Sigmoid colon (tissue), 7 donors: ENCODE data around the gene BLCAP. TPM values are rescaled to one million over a fixed set of nuclear protein-coding genes. Genes with fewer than 3 reads are reported as not detected.
"Not testable (repeated sequence)": the region's sequence is repeated elsewhere in the genome, so short reads cannot be mapped to it uniquely, and the experiment has no call there.

Source experiments
- DNase-seq: peaks from one replicate; pipeline ENCODE4 v3.0.0-alpha.2; 2019
- H3K27ac ChIP-seq, 4 donors: fragments of 200-600 bp; sonication (generic); one replicate each; pipeline ENCODE4 v1.5.1; 2016 to 2019; ENCODE audit warnings: mild to moderate bottlenecking in 1 of 4
- H3K27me3 ChIP-seq, 3 donors: fragments of 200-600 bp; sonication (generic); one replicate each; pipeline ENCODE4 v1.5.1; 2019; ENCODE audit warnings: mild to moderate bottlenecking in 1 of 3
- H3K36me3 ChIP-seq, 4 donors: fragments of 200-600 bp; sonication (generic); one replicate each; pipeline ENCODE4 v1.5.1; 2016 to 2019
- H3K4me1 ChIP-seq, 4 donors: fragments of 200-600 bp; sonication (generic); one replicate each; pipeline ENCODE4 v1.5.1; 2017 to 2019
- H3K4me3 ChIP-seq, 4 donors: fragments of 200-600 bp; sonication (generic); one replicate each; pipeline ENCODE4 v1.5.1; 2017 to 2019; ENCODE audit warnings: mild to moderate bottlenecking in 2 of 4, moderate library complexity in 1 of 4
- H3K9me3 ChIP-seq, 4 donors: fragments of 200-600 bp in 3 of 4; sonication (generic) in 3 of 4; one replicate each; pipeline versions ENCODE4 v1.5.1 to v1.6.1; 2013 to 2019
- CTCF ChIP-seq, 4 experiments: fragments of 450-650 bp in 3 of 4; fragments of 200-600 bp in 1 of 4; IDR thresholded peaks; one replicate each; pipeline ENCODE4 v1.5.1; 2016 to 2019; ENCODE audit warnings: antibody characterized with exemption in 4 of 4, mild to moderate bottlenecking in 3 of 4, moderate library complexity in 2 of 4
- EP300 ChIP-seq, 4 donors: sonication (generic); formaldehyde crosslinking; IDR thresholded peaks; one replicate each; pipeline ENCODE4 v1.6.1; 2017; ENCODE audit warnings: antibody characterized with exemption in 4 of 4
- POLR2A ChIP-seq, 2 donors: fragments of 450-650 bp; IDR thresholded peaks; one replicate each; pipeline ENCODE4 v1.6.1; 2016; ENCODE audit warnings: antibody characterized with exemption in 2 of 2, mild to moderate bottlenecking in 2 of 2, moderate library complexity in 2 of 2
- POLR2AphosphoS5 ChIP-seq, 4 donors: sonication (generic); formaldehyde crosslinking; IDR thresholded peaks; one replicate each; pipeline ENCODE4 v1.6.1; 2017; ENCODE audit warnings: antibody characterized with exemption in 4 of 4
- WGBS, 2 donors: extraction: QIAGEN DNeasy Blood & Tissue Kit; methylation state at CpG; one replicate each; pipeline ENCODE4 v1.1.7; 2013; 5-methylcytosine and 5-hydroxymethylcytosine counted together
- intact Hi-C: fragments of 100-400 bp; cut with DNase I; formaldehyde crosslinking; loops from one replicate; pipeline ENCODE4 v1.15.1; 2023
- polyA plus RNA-seq, 3 donors: library from polyadenylated mRNA; stranded (reverse); fragments of 200-250 nt; gene quantifications; one replicate each; pipeline ENCODE4 v1.2.3, GENCODE V29; 2013
- total RNA-seq, 4 donors: library from RNA; depleted of rRNA; stranded (reverse); fragments of >200 nt; gene quantifications; one replicate each; pipeline ENCODE4 v1.1.0, GENCODE V29; 2016
- donor health status: healthy with polysubstance abuse.
- donor health status: Bipolar disorder and iron deficiency.
- donor health status: healthy.

The BLCAP gene
- total and polyA plus RNA-seq, 7 donors: 40.2 to 68.7 (median 56.5) TPM

- no peaks in the 10 kb centered on the region for H3K4me1 ChIP-seq
- DNase-seq: no peak
- no peaks in the 10 kb centered on the region for H3K27me3 ChIP-seq
- intact Hi-C loops: no loop called here
- H3K4me3 ChIP-seq: no peak overlapping the region
- no peak for TF ChIP-seq CTCF (IDR thresholded peaks at IDR 0.05)
- no peak for TF ChIP-seq POLR2A (IDR thresholded peaks at IDR 0.05)
- TF ChIP-seq EP300 (IDR thresholded peaks at IDR 0.05): no peak
- no peak for TF ChIP-seq POLR2AphosphoS5 (IDR thresholded peaks at IDR 0.05)
- no peaks in the 10 kb centered on the region for H3K9me3 ChIP-seq
- no peaks in the 10 kb centered on the region for H3K36me3 ChIP-seq
- no peak overlapping the region for H3K27ac ChIP-seq
- 83 to 86% methylated on average over 7 of the region's 7 CpGs for WGBS, 2 donors
Measured at GRCh38 chr20:37471741-37472235, 55.9 kb downstream of the BLCAP start.

GRCh38 chr20:37470190-37470589 lies 57.5 kb downstream of the BLCAP start:
- WGBS, 2 donors: 89 to 93% methylated on average over 8 of the region's 8 CpGs
- H3K36me3 ChIP-seq, H3K27ac ChIP-seq, H3K9me3 ChIP-seq, H3K4me1 ChIP-seq, intact Hi-C loops, DNase-seq, H3K27me3 ChIP-seq, H3K4me3 ChIP-seq: not testable (repeated sequence)

- no peaks in the 10 kb centered on the region for H3K9me3 ChIP-seq
- H3K4me3 ChIP-seq: no peak overlapping the region
- intact Hi-C loops: no loop called here
- H3K36me3 ChIP-seq: no peaks in the 10 kb centered on the region
- no peaks in the 10 kb centered on the region for H3K4me1 ChIP-seq
- no peak for TF ChIP-seq POLR2AphosphoS5 (IDR thresholded peaks at IDR 0.05)
- TF ChIP-seq EP300 (IDR thresholded peaks at IDR 0.05): no peak
- no peak for TF ChIP-seq POLR2A (IDR thresholded peaks at IDR 0.05)
- no peak for TF ChIP-seq CTCF (IDR thresholded peaks at IDR 0.05)
- 89 to 93% methylated on average over 7 of the region's 7 CpGs for WGBS, 2 donors
- no peak for DNase-seq
- no peak overlapping the region for H3K27ac ChIP-seq
- no peaks in the 10 kb centered on the region for H3K27me3 ChIP-seq
Measured at GRCh38 chr20:37469531-37469930, 58.1 kb downstream of the BLCAP start.

- Histone ChIP-seq H3K36me3 (no peaks in the 10 kb centered on the region), H3K27ac (no peak overlapping the region), H3K9me3 (no peaks in the 10 kb centered on the region), H3K27me3 (no peaks in the 10 kb centered on the region), H3K4me1 (no peaks in the 10 kb centered on the region), H3K4me3 (no peak overlapping the region)
- intact Hi-C loops: no loop called here
- WGBS, 2 donors: 87 to 93% methylated on average over 4 of the region's 4 CpGs
- TF ChIP-seq EP300 (IDR thresholded peaks at IDR 0.05): no peak
- no peak for TF ChIP-seq POLR2A (IDR thresholded peaks at IDR 0.05)
- no peak for TF ChIP-seq POLR2AphosphoS5 (IDR thresholded peaks at IDR 0.05)
- TF ChIP-seq CTCF (IDR thresholded peaks at IDR 0.05): no peak
- DNase-seq: no peak
Measured at GRCh38 chr20:37468886-37469285, 58.8 kb downstream of the BLCAP start.

Other genes with a start within 250 kb of the BLCAP start
- gene MANBAL, start 238.2 kb downstream of the BLCAP start, total RNA-seq: 10 to 100 TPM; 30.4 to 68.5 (median 58.2) TPM
- 10 to 100 TPM; 34.2 to 57.1 (median 42.0) TPM for gene MANBAL, start 238.2 kb downstream of the BLCAP start, polyA plus RNA-seq
- gene SRC, start 181.7 kb downstream of the BLCAP start, total RNA-seq: 10 to 100 TPM; 28.1 to 52.3 (median 40.0) TPM
- gene SRC, start 181.7 kb downstream of the BLCAP start, polyA plus RNA-seq: 10 to 100 TPM; 64.3 to 91.8 (median 79.1) TPM
- gene NNAT, start 6.6 kb downstream of the BLCAP start, total RNA-seq: 100 to 1,000 TPM in 2 of 4 donors, 10 to 100 TPM in 2; 82.8 to 125 (median 97.2) TPM
- 10 to 100 TPM in 1 of 3 donors, 1 to 10 TPM in 1, not detected in 1; 7.8 to 20.8 TPM for gene NNAT, start 6.6 kb downstream of the BLCAP start, polyA plus RNA-seq
- gene CTNNBL1, start 166.2 kb upstream of the BLCAP start, total RNA-seq: 10 to 100 TPM; 33.0 to 47.9 (median 42.5) TPM
- gene CTNNBL1, start 166.2 kb upstream of the BLCAP start, polyA plus RNA-seq: 10 to 100 TPM; 27.3 to 34.8 (median 34.2) TPM